Neuronal stem cell (in vitro differentiated cells): ENCODE results near the gene LDB2.

Experiments used
- DNase-seq: peaks from one replicate; pipeline ENCODE4 v3.0.0-alpha.2; 2013; ENCODE audit warnings: low spot score
- H2AFZ ChIP-seq: one replicate; pipeline ENCODE4 v1.6.1; 2013; ENCODE audit warnings: mild to moderate bottlenecking, low read length, inconsistent platforms
- H2AK5ac ChIP-seq: 2 replicates; pipeline ENCODE4 v1.6.1; 2013; ENCODE audit warnings: low read depth, mild to moderate bottlenecking, inconsistent platforms, low read length, moderate library complexity, mixed read lengths
- H2BK120ac ChIP-seq: 2 replicates; pipeline ENCODE4 v1.6.1; 2013; ENCODE audit warnings: low read depth, mild to moderate bottlenecking, inconsistent platforms, low read length, moderate library complexity, mixed read lengths
- H2BK12ac ChIP-seq: one replicate; pipeline ENCODE4 v1.6.1; 2013; ENCODE audit warnings: low read length, inconsistent platforms
- H2BK15ac ChIP-seq: 2 replicates; pipeline ENCODE4 v1.6.1; 2013; ENCODE audit warnings: mild to moderate bottlenecking, low read length, inconsistent platforms, mixed read lengths
- H2BK5ac ChIP-seq: one replicate; pipeline ENCODE4 v1.6.1; 2013; ENCODE audit warnings: inconsistent platforms, mild to moderate bottlenecking, low read length, moderate library complexity
- H3K14ac ChIP-seq: one replicate; pipeline ENCODE4 v1.6.1; 2013; ENCODE audit warnings: low read length, inconsistent platforms
- H3K18ac ChIP-seq: 2 replicates; pipeline ENCODE4 v1.6.1; 2013; ENCODE audit warnings: low read length, inconsistent platforms
- H3K23ac ChIP-seq: 2 replicates; pipeline ENCODE4 v1.6.1; 2013; ENCODE audit warnings: low read depth, mild to moderate bottlenecking, mixed read lengths, low read length, inconsistent platforms; ENCODE audit not compliant: poor library complexity
- H3K27ac ChIP-seq: replicated peaks from 3 replicates; pipeline ENCODE4 v1.5.1; 2013; ENCODE audit warnings: low read length, inconsistent platforms
- H3K27me3 ChIP-seq, 3 experiments: 2 replicates each; pipeline ENCODE4 v1.6.1; 2013; ENCODE audit warnings: low read length in 3 of 3, mild to moderate bottlenecking in 2 of 3, inconsistent platforms in 1 of 3, low read depth in 1 of 3, mixed read lengths in 1 of 3, moderate library complexity in 1 of 3; ENCODE audit not compliant: control insufficient read depth in 3 of 3, insufficient read depth in 3 of 3
- H3K36me3 ChIP-seq, 2 donors: replicated peaks in 1 of 2; 2 replicates each; pipeline ENCODE4 v1.6.1; 2013; ENCODE audit warnings: low read length in 2 of 2; ENCODE audit not compliant: control insufficient read depth in 2 of 2, insufficient read depth in 2 of 2
- H3K4ac ChIP-seq: 2 replicates; pipeline ENCODE4 v1.6.1; 2013; ENCODE audit warnings: inconsistent platforms, mild to moderate bottlenecking, low read length, moderate library complexity
- H3K4me1 ChIP-seq, 2 donors: 1 replicate in 1 of 2; 2 replicates in 1 of 2; pipeline ENCODE4 v1.6.1; 2013; ENCODE audit warnings: low read length in 2 of 2, low read depth in 1 of 2; ENCODE audit not compliant: control insufficient read depth in 2 of 2, insufficient read depth in 1 of 2
- H3K4me2 ChIP-seq: one replicate; pipeline ENCODE4 v1.6.1; 2013; ENCODE audit warnings: mild to moderate bottlenecking, low read length, inconsistent platforms; ENCODE audit not compliant: insufficient read depth, poor library complexity, severe bottlenecking
- H3K4me3 ChIP-seq, 2 donors: 2 replicates each; pipeline ENCODE4 v1.5.1; 2013; ENCODE audit warnings: low read length in 2 of 2, mild to moderate bottlenecking in 2 of 2, inconsistent platforms in 1 of 2, moderate library complexity in 1 of 2
- H3K79me1 ChIP-seq: one replicate; pipeline ENCODE4 v1.6.1; 2013; ENCODE audit warnings: low read depth, mild to moderate bottlenecking, inconsistent platforms, low read length, moderate library complexity
- H3K9ac ChIP-seq: one replicate; pipeline ENCODE4 v1.6.1; 2013; ENCODE audit warnings: mild to moderate bottlenecking, low read depth, low read length, inconsistent platforms; ENCODE audit not compliant: poor library complexity
- H3K9me3 ChIP-seq, 2 donors: replicated peaks in 1 of 2; 2 replicates each; pipeline versions ENCODE3 to v1.6.1; 2013; ENCODE audit warnings: low read length in 2 of 2, mild to moderate bottlenecking in 2 of 2, inconsistent platforms in 1 of 2, low read depth in 1 of 2, mixed read lengths in 1 of 2, moderate library complexity in 1 of 2; ENCODE audit not compliant: control insufficient read depth in 2 of 2, insufficient read depth in 1 of 2
- H4K8ac ChIP-seq: one replicate; pipeline ENCODE4 v1.6.1; 2013; ENCODE audit warnings: low read depth, mild to moderate bottlenecking, inconsistent platforms, low read length, moderate library complexity
- H4K91ac ChIP-seq: one replicate; pipeline ENCODE4 v1.6.1; 2013; ENCODE audit warnings: low read length, low read depth, mild to moderate bottlenecking, inconsistent platforms; ENCODE audit not compliant: poor library complexity
- WGBS, 2 donors: extraction: QIAGEN DNeasy Blood & Tissue Kit; methylation state at CpG; one replicate each; pipeline ENCODE4 v1.1.7; 2013; ENCODE audit warnings: missing lambda C conversion rate in 2 of 2, mixed read lengths in 1 of 2; ENCODE audit not compliant: insufficient read length in 2 of 2, insufficient replicate concordance in 1 of 2; ENCODE audit errors: extremely low coverage in 2 of 2; 5-methylcytosine and 5-hydroxymethylcytosine counted together

Gene LDB2

DNA sequence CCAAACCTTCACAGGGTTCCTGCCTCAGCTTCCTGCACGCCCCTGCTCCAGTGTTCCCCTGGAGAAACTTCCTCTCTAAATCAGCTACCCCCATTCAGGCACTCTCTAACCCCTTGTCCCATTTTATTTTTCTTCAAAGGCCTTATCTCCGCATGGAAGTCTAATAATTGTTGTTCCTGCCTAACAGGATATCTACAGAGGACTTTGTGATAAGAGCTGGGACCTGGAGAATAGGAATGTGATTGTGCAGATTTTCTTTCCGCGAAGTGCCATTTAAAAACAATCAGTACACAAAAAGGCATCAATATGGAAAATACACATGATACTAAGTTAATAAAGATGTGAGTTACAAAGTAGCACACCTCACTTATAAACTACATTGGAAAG lies 32.6 kb downstream of the LDB2 start:
- no peak overlapping the region for H2BK5ac ChIP-seq
- no peak overlapping the region for H3K27ac ChIP-seq
- H2AK5ac ChIP-seq = no peak overlapping the region
- WGBS, 2 donors = no CpG with 5 or more reads among the region's 4 CpGs
- no peak overlapping the region for H4K8ac ChIP-seq
- H3K4me1 ChIP-seq = peaks cover 0 to 2% of the 10 kb centered on the region in 2 donors
- no peaks in the 10 kb centered on the region for H3K79me1 ChIP-seq
- no peaks in the 10 kb centered on the region for H3K36me3 ChIP-seq
- H2BK12ac ChIP-seq = no peak overlapping the region
- no peak overlapping the region for H2BK120ac ChIP-seq
- H3K4me2 ChIP-seq = no peak overlapping the region
- H3K14ac ChIP-seq = no peak overlapping the region
- peaks cover under 1 to 1% of the 10 kb centered on the region in 2 donors for H3K9me3 ChIP-seq
- no peak overlapping the region for H3K4me3 ChIP-seq
- H4K91ac ChIP-seq = no peak overlapping the region
- no peaks in the 10 kb centered on the region for H3K27me3 ChIP-seq
- H3K4ac ChIP-seq = no peak overlapping the region
- no peak overlapping the region for H3K9ac ChIP-seq
- no peak overlapping the region for H3K18ac ChIP-seq
- no peak for DNase-seq
- no peak overlapping the region for H2AFZ ChIP-seq
- H3K23ac ChIP-seq = no peak overlapping the region
- H2BK15ac ChIP-seq = no peak overlapping the region

DNA sequence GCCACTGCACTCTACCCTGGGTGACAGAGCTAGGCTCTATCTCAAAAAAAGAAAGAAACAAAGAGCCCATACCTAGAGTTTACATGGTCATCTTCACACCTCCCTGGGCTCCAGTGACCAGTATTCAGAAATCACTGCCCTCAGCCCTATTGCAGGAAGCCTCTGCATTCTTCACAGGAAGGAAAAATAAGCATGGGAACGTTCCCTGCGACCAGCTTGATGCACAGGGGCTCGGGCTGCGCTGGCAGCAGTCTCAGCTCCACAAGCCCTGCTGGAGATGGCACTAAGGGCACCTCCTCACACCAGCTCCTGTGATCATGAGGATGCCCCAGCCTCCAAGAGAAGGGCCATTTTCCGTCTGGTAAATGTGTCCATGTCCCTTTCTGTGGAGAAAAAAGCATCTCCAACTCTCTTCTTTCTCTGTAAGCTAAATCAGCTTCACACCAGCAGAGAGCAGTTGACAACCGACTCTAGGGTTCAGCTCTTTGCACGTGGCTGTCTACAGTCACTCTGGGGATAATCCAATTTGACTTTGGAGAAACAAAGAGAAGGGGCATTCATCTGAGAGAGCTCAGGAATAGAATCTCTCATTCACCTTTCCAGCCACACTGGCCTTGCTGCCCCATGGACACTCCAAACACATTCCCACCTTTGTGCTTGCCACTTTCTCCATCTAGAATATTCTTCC lies 33.1 kb downstream of the LDB2 start:
- DNase-seq = no peak
- H3K79me1 ChIP-seq = no peaks in the 10 kb centered on the region
- no peak overlapping the region for H3K9ac ChIP-seq
- no peak overlapping the region for H4K8ac ChIP-seq
- H4K91ac ChIP-seq = no peak overlapping the region
- H2BK12ac ChIP-seq = no peak overlapping the region
- no peak overlapping the region for H3K4me3 ChIP-seq
- peaks cover 0 to 1% of the 10 kb centered on the region in 2 donors for H3K9me3 ChIP-seq
- H3K4me2 ChIP-seq = no peak overlapping the region
- no peak overlapping the region for H3K4ac ChIP-seq
- no peak overlapping the region for H3K27ac ChIP-seq
- H3K27me3 ChIP-seq = no peaks in the 10 kb centered on the region
- no peak overlapping the region for H2BK15ac ChIP-seq
- H2BK5ac ChIP-seq = no peak overlapping the region
- no peak overlapping the region for H2BK120ac ChIP-seq
- no peak overlapping the region for H3K23ac ChIP-seq
- WGBS, 2 donors = no CpG with 5 or more reads among the region's 7 CpGs
- H2AK5ac ChIP-seq = no peak overlapping the region
- no peak overlapping the region for H2AFZ ChIP-seq
- H3K14ac ChIP-seq = peak overlapping the region; percentile 47
- peaks cover 0 to 2% of the 10 kb centered on the region in 2 donors for H3K4me1 ChIP-seq
- no peak overlapping the region for H3K18ac ChIP-seq
- H3K36me3 ChIP-seq = no peaks in the 10 kb centered on the region

GRCh38 chr4:16864199-16864598 lies 34.2 kb downstream of the LDB2 start:
- Histone ChIP-seq H3K14ac (no peak overlapping the region), H3K18ac (no peak overlapping the region), H4K8ac (no peak overlapping the region), H2BK5ac (no peak overlapping the region), H3K4me3 (no peak overlapping the region), H3K27ac (no peak overlapping the region), H4K91ac (no peak overlapping the region), H3K23ac (no peak overlapping the region), H3K4me1 (peaks cover 0 to 2% of the 10 kb centered on the region in 2 donors), H3K4ac (no peak overlapping the region), H3K79me1 (no peaks in the 10 kb centered on the region), H3K4me2 (no peak overlapping the region), H2BK15ac (no peak overlapping the region), H2AK5ac (no peak overlapping the region), H3K36me3 (no peaks in the 10 kb centered on the region), H2BK120ac (no peak overlapping the region), H3K27me3 (no peaks in the 10 kb centered on the region), H2AFZ (no peak overlapping the region), H3K9me3 (peaks cover 0 to 1% of the 10 kb centered on the region in 2 donors), H3K9ac (no peak overlapping the region), H2BK12ac (no peak overlapping the region)
- no CpG with 5 or more reads among the region's 2 CpGs for WGBS, 2 donors
- no peak for DNase-seq

GRCh38 chr4:16862697-16863096 lies 35.7 kb downstream of the LDB2 start:
- Histone ChIP-seq H2BK12ac (no peak overlapping the region), H3K18ac (no peak overlapping the region), H3K27ac (no peak overlapping the region), H3K4ac (no peak overlapping the region), H3K4me2 (no peak overlapping the region), H3K36me3 (no peaks in the 10 kb centered on the region), H2BK5ac (no peak overlapping the region), H4K8ac (no peak overlapping the region), H3K4me1 (peaks cover 0 to 2% of the 10 kb centered on the region in 2 donors), H3K79me1 (no peaks in the 10 kb centered on the region), H2AK5ac (no peak overlapping the region), H2BK15ac (no peak overlapping the region), H2BK120ac (no peak overlapping the region), H4K91ac (no peak overlapping the region), H3K9me3 (peaks cover 0 to 1% of the 10 kb centered on the region in 2 donors), H3K14ac (no peak overlapping the region), H3K27me3 (no peaks in the 10 kb centered on the region), H3K23ac (no peak overlapping the region), H2AFZ (no peak overlapping the region), H3K4me3 (no peak overlapping the region), H3K9ac (no peak overlapping the region)
- no peak for DNase-seq
- whole genome bisulfite sequencing, 2 donors = no CpG with 5 or more reads among the region's 11 CpGs
